Dermis lymphatic vessel endothelial cell (primary cell): ENCODE measurements around the gene KLHL30. TPM values are rescaled to one million over a fixed set of nuclear protein-coding genes. Genes with fewer than 3 reads are reported as not detected.

Experiments
- total RNA-seq: library from RNA; depleted of rRNA; stranded (reverse); fragments of >200 nt; gene quantifications from 2 replicates; pipeline ENCODE4 v1.2.1, GENCODE V29; 2014

KLHL30 gene
- total RNA-seq = under 0.01 TPM in 1 of 2 replicates, not detected in the other

DNA sequence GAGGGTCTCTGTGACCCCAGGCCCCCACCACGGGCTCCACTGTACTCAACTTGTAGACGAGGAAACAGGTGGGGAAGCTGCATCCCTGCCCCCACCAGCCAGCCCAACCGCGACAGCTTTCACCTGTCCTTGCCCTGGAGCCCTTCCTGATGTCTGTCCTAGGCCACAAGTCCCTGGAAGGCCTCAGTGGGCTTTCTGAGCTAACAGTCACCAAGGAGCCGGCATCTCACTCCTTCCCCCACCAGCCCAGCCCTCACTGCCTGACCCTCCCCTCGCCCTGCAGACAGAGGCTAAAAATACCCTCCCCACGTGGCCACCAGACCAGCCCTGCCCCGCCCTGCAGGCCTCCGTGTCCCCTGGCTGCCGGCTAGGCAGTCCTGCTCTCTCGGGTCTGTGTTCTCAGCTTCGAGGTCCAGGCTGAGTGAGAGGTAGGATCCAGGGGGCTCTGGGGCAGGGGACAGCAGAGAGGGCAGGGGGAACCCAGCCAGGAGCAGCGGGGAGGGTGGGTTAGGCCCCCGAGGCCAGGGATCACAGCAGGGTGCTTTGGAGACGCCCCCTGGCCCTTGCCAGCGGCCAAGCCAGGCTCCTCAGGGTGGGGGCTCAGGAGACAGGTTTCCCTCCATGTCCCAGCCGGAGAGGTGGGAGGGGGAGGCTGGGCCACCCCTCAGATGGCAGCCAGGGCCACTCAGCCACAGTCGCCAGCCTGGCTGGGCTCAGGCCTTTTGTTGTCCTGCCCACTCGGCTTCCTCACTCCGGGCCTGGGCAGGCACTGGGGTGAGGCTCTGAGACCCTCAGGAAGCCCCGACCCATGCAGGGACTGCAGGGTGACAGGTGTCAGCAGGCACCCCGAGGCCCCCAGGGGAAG is at the start of gene KLHL30:
KLHL30 (plus strand) TSS at position 338 of the 865 bp plus-strand sequence. CDS start 2,087 bp downstream, outside the sequence.

DNA sequence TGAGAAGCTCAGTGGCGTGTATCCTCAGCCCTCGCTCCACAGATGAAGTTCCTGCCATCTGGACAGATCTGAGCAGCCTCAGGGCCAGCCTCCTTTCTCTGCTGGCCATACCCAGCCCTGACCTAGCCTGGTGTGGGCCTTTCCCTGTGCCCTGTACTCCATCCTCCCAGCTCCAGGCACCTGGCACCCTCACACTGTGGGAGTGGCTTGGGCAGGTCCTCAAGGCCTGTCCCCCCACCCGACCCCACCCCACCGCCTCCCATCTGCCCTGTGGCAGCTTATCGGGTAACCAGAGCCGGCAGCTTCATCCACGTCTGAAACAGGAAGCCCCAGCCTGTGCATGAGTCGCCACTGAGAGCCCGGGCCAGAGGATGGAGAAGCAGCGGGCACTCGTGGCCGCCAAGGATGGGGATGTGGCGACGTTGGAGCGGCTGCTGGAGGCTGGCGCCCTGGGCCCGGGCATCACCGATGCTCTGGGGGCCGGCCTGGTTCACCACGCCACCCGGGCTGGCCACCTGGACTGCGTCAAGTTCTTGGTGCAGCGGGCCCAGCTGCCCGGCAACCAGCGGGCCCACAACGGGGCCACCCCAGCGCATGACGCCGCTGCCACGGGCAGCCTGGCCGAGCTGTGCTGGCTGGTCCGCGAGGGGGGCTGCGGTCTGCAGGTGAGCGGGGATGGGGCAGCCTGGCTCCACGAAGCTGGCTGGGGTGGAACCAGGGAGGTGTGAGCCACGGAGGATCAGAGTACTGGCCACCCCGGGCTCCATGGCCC is 38.2 kb upstream of the KLHL30 start, which contains the start of gene ESPNL:
ESPNL (plus strand) TSS at position 292 of the 772 bp plus-strand sequence; CDS start at position 372, 80 bp downstream.

DNA sequence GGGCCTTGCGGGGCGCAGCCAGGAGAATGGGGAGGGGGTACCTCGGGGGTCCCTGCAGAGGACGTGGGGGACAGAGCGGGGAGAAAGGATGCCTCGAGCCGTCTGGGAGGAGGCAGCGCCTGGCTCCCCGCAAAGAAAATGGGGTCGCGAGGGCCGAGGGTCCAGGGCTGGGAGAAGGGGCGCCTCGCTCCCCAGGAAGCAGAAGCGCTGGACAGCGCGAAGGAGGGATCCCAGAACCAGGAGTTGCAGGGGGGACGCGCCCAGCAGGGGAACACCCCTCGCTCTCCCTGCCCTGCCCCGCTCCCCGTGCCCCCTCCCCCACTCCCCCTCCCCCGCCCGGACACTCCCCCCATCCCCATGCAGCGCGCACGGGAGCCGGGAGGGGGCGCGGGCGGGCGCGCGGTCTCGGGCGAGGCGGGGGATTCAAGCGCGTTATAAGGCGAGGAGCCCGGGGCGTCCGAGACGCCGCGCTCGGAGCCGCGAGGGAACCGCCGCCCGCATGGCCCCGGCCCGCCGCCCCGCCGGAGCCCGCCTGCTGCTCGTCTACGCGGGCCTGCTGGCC is 20.1 kb downstream of the KLHL30 start, which contains the start of gene ERFE:
ERFE (plus strand) TSS at position 462 of the 562 bp plus-strand sequence; CDS start at position 500, 38 bp downstream.

Other genes starting within 250 kb of the KLHL30 start
- 37.9 and 40.1 TPM in 2 replicates for gene UBE2F, start 171.7 kb upstream of the KLHL30 start, total RNA-seq
- 7.6 and 11.2 TPM in 2 replicates for gene SCLY, start 77.7 kb upstream of the KLHL30 start, total RNA-seq
- gene ESPNL, start 38.3 kb upstream of the KLHL30 start, total RNA-seq = not detected in 2 replicates
- 0.22 TPM in 1 of 2 replicates, not detected in the other for gene ERFE, start 20.3 kb downstream of the KLHL30 start, total RNA-seq
- gene ILKAP, start 65.0 kb downstream of the KLHL30 start, total RNA-seq = 16.6 and 16.7 TPM in 2 replicates
- gene HES6, start 101.4 kb downstream of the KLHL30 start, total RNA-seq = 0.77 and 1.7 TPM in 2 replicates
- gene PER2, start 149.9 kb downstream of the KLHL30 start, total RNA-seq = 2.0 and 2.7 TPM in 2 replicates
- 5.6 and 6.4 TPM in 2 replicates for gene TRAF3IP1, start 181.8 kb downstream of the KLHL30 start, total RNA-seq